T-helper 2 cell treated with Interferon-gamma antibody and Interleukin-4, amounts not matched to agents 100 ng/mL and 5 ng/mL, for 36 hours (primary cell): Measurements from ENCODE around the gene MCOLN1. TPM values are rescaled to one million over a fixed set of nuclear protein-coding genes. Genes with fewer than 3 reads are reported as not detected.

Experiments
- intact Hi-C: fragments of 100-400 bp; cut with micrococcal nuclease; formaldehyde crosslinking; loops from one replicate; pipeline ENCODE4 v1.15.1; 2023
- total RNA-seq: library from RNA; stranded (reverse); gene quantifications from 2 replicates; pipeline ENCODE4 v1.2.3, GENCODE V29; 2022

Gene MCOLN1
- total RNA-seq, 1 donor from 2014 or later, result 10.7 TPM

- intact Hi-C loops, result no loop called here
Measured at GRCh38 chr19:7500811-7501450, 21.5 kb upstream of the MCOLN1 start.

- intact Hi-C loops, result no loop called here
Measured at GRCh38 chr19:7502552-7502951, 19.9 kb upstream of the MCOLN1 start.

- intact Hi-C loops, result no loop called here
Measured at GRCh38 chr19:7504684-7505083, 17.7 kb upstream of the MCOLN1 start.

DNA sequence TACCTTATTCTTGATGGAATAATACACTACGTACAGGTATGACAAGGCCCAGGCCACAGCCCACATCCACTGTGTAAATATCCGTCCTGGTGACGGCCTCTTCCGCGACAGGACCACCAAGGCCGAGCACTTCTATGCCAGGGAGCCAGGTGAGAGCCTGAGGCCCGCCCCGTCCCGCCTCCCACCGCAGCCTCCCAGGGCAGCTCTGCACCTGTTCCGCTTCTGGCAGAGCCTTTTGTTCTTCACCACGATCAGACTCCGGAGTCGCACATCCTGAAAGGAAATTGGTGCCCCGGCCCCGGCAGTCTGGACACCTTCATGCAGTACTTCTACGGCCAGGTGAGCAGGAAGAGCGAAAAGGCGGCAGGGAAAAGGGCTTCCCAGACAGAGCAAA lies 17.1 kb upstream of the MCOLN1 start:
- intact Hi-C loops, result no loop called here

DNA sequence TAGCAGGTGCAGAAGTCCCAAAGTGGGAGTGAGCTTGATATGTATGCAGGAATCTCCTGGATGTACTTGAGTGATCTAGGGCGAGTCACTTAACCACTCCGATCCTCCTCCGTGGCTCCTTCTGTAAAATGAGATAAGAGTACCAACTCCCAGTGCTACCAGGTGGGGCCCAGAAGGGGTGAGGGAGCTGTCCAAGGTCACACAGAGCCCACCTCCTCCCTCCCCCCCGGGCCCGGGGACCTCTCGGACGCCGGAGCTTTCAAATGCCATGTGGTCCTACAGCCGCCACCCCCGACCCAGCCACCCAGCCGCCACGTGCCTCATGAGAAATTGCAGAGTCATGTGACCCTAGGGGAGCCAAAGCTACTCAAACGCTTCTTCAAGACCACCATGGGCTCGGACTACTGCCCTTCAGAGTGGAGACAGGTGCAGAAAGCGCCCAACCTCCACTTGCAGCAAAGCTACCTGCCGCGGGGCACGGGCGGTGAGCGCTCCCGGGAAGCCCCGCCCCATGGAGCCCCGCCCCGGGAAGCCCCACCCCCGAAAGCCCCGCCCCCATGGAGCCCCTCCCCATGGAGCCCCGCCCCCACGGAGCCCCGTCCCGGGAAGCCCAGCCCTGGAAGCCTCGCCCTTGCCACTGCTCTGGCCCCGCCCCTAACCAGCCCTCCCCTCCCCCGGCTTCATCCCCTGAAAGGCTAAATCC lies 16.6 kb upstream of the MCOLN1 start:
- intact Hi-C loops, result no loop called here

DNA sequence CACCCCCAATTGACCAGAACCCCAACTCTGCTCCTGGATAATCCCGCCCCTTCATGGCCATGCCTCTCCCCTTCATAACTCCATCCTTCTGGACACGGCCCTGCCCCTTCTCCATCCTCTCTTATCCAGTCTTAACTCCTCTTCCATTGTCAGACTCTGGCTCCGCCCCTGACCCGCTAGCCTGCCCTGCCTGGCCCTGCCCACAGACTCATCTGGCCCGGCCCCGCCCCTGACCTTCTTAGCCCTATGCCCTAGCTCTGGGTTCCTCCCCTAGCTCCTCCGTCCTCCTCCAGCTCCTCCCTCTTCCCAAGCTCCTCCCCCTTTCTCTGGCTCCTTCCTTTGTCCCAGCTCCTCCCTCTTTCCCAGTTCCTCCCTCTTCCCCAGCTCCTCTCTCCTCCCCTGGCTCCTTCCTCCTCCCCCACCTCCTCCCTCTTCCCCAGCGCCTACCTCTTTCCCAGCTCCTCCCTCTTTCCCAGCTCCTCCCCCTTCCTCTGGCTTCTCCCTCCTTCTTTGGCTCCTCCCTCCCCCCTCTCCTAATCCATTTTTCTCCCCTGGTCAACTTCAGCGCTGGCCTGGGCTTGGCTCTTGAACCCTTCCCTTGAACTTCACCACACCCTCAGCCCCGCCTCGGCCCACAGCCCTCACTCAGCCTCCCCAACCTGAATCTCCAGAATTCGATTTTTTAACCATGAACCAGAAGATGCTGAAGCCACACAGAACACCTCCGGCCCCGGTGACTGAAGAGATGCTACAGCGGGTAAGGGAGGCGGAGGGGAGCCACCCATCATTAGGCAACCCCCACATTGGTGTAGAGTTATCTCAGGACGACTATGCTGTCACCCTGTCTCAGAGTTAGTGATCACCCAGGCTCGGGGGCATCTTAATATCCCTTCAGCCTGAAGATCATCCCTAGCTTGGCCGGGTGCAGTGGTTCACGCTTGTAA lies 15.8 kb upstream of the MCOLN1 start:
- intact Hi-C loops, result no loop called here

DNA sequence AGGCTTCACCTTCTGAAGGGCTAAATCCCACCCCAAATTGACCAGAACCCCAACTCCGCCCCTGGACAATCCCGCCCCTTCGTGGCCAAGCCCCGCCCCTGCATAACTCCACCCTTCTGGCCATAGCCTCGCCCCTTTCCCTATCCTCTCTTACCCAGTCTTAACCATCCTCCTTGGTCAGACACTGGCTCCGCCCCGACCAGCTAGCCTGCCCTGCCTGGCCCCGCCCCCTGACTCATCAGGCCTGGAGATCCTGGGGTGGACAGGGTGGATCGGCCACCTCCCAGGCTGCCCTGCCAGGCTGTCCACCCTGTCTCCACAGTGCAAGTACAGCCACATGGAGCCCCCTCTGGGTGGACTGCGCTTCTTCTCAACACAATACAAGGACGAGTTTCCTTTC lies 14.5 kb upstream of the MCOLN1 start:
- intact Hi-C loops, result no loop called here

- intact Hi-C loops, result no loop called here
Measured at GRCh38 chr19:7509625-7510024, 12.8 kb upstream of the MCOLN1 start.

DNA sequence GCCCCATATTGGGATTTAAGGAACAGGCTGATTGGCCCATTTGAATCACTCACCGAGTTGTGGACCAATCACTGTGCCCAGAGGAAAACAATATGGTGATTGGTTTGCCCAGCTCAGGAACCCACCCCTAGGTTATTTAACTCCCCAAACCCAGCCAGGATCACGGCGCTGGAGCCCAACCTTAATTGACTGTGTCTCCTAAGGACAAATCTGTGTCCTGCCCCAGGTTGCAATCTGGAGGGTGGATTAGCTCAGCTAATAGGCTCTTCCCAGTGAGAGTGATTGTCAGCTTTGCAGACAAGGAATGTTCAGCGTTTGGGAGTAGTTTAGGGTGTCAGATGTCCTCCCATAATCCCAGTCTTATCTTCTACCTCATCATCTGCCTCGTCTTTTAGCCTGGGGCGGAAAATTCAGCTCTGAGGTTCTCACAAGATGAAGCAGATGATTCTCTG lies 10.0 kb upstream of the MCOLN1 start:
- intact Hi-C loops, result no loop called here

- intact Hi-C loops, result no loop called here
Measured at GRCh38 chr19:7513809-7514642, 8.4 kb upstream of the MCOLN1 start.

- intact Hi-C loops, result no loop called here
Measured at GRCh38 chr19:7515110-7515644, 7.2 kb upstream of the MCOLN1 start.

DNA sequence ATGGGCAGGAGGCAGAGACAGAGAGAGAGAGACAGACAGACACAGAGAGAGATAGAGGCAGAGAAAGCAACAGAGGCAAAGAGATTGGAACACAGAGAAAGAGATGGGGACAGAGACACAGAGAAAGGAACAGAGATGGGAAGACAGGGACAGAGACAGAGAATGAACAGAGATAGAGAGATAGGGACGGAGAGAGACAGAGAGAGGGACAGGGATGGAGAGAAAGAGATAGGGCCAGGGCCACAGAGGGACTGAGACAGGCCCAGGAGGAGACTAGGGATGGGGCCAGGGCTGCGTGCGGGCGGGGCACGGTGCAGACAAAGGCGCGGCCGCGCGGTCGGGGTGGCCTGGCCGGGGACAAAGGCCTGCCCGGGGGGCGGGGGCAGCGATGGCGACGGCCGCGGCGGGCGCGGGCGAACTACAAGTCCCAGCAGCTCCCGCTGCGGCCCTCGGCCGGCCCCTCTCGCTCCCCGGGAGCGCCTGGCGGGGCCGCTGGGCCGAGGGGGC lies 6.7 kb upstream of the MCOLN1 start, which contains the start of gene ZNF358:
Gene ZNF358, plus strand, starts transcription at position 459 of the 507 bp plus-strand sequence. CDS start 3,140 bp downstream, outside the sequence.
- intact Hi-C loops, result no loop called here

GRCh38 chr19:7516333-7516732 lies 6.1 kb upstream of the MCOLN1 start:
- intact Hi-C loops, result no loop called here

- intact Hi-C loops, result no loop called here
Measured at GRCh38 chr19:7516878-7517277, 5.5 kb upstream of the MCOLN1 start.

DNA sequence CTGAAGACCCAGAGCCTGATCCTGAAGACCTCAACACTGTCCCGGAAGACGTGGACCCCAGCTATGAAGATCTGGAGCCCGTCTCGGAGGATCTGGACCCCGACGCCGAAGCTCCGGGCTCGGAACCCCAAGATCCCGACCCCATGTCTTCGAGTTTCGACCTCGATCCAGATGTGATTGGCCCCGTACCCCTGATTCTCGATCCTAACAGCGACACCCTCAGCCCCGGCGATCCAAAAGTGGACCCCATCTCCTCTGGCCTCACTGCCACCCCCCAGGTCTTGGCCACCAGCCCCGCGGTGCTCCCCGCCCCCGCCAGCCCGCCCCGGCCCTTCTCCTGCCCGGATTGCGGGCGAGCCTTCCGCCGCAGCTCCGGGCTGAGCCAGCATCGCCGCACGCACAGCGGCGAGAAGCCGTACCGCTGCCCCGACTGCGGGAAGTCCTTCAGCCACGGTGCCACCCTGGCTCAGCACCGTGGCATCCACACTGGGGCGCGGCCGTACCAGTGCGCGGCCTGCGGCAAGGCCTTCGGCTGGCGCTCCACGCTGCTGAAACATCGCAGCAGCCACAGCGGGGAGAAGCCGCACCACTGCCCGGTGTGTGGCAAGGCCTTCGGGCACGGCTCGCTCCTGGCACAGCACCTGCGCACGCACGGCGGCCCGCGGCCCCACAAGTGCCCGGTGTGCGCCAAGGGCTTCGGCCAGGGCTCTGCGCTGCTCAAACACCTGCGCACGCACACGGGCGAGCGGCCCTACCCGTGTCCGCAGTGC lies 2.9 kb upstream of the MCOLN1 start:
- intact Hi-C loops, result no loop called here

DNA sequence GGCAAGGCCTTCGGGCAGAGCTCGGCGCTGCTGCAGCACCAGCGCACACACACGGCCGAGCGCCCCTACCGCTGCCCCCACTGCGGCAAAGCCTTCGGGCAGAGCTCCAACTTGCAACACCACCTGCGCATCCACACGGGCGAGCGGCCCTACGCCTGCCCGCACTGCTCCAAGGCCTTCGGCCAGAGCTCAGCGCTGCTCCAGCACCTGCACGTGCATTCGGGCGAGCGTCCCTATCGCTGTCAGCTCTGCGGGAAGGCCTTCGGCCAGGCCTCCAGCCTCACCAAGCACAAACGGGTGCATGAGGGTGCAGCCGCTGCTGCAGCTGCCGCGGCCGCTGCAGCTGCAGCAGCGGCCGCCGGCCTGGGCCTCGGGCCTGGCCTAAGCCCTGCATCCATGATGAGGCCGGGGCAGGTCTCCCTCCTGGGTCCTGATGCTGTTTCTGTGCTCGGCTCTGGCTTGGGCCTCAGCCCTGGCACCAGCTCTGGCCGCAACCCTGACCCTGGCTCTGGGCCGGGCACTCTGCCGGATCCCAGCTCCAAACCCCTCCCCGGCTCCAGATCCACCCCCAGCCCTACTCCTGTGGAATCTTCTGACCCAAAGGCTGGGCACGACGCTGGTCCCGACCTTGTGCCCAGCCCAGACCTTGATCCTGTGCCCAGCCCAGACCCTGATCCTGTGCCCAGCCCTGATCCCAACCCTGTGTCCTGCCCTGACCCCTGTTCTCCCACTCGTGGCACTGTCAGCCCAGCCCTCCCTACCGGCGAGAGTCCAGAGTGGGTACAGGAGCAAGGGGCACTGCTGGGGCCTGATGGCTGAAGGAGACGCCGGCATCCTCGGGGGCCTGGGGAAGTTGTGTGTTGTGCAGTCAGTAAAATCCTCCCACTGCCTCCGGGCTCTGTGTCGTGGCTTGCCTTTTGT lies 2.0 kb upstream of the MCOLN1 start:
- intact Hi-C loops, result no loop called here

- intact Hi-C loops, result loop anchor here (1.0 kb wide), 1 partner anchor 13 kb away; no protein-coding TSS in a partner anchor
Measured at GRCh38 chr19:7521551-7522071, 813 bp upstream of the MCOLN1 start.
